ENCODE data around the gene HDAC10.

HDAC10 gene

DNA sequence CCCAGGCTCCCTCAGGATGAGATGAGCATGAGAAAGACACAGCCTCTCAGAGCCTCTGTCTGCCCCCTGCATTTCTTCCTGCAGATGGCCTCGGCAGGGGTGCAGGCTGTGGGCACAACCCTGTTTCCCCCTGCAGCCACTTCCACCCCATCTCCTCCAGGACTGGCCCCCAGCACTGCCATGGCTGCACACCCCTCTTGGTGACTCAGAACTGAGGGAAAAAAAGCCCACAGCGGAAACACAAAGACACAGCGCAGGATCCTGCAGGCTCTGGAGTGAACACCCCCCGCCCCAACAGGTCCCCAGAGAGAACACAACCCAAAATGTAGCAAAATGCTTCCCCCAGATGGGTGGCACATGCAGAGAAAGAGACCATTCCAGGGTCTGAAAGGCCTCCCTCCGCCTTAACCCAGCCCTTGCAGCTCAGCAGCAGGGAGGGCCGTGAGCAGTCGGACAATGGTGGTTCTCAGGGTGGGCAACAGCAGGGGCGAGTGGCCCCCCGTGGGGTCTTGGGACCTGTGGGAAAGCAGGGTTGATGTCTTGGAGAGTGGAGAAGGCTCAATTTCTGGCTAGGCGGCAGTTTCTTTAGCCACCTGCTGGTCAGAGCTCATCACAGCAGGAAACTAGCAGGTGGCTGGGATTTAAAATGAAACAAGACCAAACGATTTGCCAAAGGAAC lies 14.2 kb downstream of the HDAC10 start:
- DNase-seq (ENCODE audit: low spot score): no peak

DNA sequence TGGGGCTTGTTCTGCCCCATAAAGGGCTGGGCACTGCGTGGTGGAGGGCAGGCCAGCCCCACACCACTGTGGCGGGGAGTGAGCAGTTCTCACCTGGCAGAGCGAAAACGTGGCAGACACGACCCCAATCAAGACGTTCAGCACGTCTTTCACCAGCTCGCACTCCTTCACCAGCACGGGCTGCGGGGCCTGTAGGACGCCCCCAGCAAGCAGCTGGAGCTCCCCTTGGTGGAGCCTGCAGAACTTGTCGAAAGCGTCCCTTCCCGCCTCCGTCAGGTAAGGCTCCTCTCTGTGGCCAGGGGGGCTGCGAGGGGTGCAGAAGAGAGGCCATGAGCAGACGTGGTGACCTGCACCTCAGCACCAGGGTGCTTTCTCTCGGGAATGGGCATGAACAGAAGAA lies 17.8 kb downstream of the HDAC10 start:
- DNase-seq (ENCODE audit: low spot score): no peak

DNA sequence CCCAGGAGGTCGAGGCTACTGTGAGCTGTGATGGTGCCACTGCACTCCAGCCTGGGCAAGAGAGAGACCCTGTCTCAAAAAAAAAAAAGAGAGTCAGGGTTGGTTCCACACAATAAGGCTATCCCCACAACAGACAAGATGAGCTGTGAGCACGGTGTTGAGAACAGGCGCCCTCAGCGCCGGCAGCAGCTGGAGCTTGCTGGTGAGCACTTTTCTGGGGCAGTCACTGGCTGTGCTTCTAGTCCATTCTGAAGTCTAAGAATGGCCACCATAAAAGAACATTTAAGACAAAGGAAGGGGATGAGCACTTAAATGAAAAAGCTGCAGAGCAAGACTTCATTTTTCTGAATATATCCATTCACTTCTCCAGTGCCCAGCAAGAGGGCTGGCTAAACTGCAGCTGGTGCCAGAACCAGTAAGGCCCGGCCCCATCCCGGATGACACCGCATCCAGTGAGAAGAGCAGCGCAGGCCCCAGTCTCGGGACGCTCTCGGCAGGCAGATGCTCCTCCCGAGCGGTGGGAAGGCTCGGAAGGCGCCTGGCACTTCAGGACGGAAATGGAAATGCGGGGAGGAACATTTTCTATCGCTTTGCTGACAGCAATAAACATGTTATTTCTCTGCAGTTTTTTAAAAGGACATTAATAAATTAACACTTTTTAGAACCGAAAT lies 18.4 kb downstream of the HDAC10 start:
- DNase-seq (ENCODE audit: low spot score): no peak

DNA sequence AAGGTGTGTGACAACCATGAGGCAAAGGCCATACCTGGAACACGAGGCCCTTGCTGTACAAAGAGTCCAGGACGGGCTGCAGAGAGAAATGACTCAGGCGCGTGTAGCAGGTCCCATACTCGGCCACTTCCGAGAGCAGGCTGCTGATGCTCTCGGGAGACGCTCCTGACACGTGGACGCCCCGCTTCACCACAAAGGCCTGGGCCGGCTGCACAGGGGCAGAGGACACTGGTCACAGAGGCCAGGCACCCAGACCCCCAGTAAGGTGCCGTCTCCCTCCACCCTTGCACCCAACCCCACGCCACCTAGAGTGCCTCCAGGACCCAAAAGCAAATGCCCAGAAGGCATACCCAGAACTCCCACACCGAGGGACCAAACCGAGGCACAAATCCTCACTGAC lies 21.7 kb downstream of the HDAC10 start:
- DNase-seq (ENCODE audit: low spot score): no peak

DNA sequence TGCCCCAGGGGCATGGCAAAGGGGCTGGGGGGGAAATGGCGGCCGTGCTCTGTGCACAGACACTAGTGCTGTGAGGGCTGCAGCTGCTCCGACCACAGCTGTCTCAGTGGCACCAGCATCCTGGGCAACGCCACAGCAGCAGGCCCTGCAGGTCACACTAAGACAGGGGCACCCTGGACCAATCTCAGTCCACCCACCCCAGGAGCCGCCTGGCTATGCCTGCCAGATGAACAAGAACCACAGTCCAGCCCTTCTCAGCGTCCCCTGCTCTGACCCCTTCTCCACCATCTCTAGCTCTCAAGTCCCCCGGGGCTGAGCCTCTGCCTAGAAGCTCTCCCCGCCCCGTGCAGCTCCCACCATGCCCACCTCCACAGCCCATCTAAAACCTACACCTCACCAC lies 22.7 kb downstream of the HDAC10 start:
- DNase-seq (ENCODE audit: low spot score): no peak

DNA sequence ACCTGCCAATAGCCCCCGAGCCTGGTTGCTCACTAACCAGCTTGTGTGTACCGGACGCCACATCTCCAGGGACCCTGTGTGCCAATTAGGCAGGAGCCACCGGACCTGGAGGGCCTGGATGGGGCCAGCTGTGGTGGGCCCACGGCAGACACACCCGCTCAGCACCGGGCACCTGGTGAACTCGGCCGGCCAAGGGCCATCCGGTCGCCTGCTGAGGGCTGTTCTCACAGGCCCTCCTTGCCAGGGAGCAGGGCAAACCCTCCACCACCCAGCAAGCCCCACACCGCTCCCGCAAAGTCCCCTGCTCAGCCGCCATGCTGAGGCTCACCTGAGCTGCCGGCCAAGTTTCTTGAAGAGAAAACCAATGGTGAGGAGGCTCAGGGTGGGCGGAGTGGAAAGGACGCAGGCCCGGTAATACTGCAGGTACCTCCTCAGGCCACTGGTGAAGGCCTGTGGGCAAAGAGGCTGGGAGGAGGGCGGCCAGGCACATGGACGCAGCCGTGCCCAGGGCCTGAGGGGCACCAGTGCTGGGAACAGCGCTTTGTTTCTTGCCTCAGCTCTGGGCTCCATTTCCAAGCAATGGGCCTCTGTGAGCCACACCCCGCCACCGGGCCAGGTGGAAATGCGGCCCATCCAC lies 23.4 kb downstream of the HDAC10 start:
- no peak for DNase-seq (ENCODE audit: low spot score)

DNA sequence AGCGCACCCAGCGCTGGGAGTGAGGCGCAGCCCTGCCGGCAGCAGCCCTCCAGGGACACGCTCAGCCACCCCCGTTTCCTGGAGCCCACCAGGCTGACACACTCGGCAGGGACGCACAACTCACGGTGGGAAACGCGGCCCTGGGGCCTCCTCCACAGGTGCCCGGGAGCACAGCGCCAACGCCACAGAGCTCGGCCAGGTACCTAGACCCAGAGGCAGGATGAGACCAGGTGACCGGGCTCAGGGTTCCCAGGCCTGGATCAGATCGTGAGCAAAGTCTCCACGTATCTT lies 24.2 kb downstream of the HDAC10 start:
- DNase-seq (ENCODE audit: low spot score): no peak

DNA sequence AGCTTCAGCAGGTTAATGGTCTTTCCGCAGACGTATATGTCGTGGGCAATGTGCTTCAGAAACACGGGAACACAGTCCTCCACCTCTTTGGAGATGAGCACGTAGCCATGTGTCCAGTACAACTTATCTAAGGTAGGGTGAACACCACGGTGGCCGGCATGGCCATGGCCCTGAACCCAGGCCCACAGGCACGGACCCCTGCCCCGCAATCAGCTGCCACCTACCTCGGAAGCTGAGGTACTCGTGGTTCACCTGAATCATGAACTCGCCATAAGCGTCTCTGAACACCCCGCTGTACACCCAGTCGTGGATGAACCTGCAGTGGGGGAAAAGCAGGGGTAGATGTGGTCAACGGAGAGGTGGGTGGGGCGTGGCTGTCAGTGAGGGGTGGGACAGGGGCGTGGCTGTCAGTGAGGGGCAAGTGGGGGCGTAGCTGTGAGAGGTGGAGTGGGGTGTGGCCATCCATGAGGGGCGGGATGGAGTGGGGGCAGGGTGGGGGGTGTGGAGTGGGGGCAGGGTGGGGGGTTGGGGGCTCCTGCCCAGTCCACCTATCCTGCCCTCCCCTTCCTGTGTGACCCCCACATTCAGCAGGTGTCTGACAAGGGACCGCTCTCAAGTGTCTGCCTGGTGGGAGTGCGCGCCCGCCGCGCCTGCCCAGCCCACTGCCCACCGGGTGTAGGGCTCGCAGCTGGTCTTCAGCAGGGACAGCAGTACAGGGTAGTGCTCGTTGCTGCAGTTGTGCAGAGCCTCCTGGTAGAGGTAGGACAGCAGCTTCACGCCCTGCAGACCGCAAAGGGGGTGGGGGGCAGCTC lies 24.8 kb downstream of the HDAC10 start:
- DNase-seq (ENCODE audit: low spot score): no peak

DNA sequence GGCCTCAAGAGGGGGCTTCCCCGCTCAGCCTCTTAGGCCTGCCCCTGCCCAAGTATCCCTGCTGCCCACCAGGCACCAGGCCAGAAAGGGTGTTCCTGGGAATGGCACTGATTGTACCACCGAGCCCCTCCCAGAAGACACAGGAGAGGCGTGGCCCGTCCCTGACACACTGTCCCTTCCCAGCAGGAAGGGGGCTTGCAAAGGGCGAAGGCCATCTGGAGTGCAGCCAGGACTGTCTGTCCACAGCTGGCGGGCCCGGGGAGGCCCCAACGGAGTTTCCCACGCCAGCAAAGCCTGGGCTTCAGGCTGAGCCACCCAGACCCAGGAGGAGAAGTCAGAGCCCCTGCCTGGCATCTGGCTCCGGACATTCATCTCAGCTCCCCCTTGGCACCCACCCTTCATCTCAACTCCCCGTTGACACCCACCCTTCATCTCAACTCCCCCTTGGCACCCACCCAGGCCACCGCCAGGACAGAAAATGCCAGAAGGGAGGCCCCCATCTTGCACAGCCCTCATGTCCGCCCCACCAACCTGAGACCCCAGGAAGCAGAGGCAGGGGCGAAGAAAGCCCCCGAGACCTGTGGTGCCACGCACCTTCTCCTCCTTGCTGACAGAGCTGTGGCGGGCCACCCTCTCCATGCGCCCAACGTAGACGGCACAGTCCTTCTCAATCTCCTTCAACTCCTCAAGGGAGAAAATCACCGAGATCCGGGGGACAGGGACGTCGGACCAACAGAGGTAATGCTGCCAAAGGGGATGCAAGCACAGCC lies 25.7 kb downstream of the HDAC10 start:
- DNase-seq (ENCODE audit: low spot score): no peak

DNA sequence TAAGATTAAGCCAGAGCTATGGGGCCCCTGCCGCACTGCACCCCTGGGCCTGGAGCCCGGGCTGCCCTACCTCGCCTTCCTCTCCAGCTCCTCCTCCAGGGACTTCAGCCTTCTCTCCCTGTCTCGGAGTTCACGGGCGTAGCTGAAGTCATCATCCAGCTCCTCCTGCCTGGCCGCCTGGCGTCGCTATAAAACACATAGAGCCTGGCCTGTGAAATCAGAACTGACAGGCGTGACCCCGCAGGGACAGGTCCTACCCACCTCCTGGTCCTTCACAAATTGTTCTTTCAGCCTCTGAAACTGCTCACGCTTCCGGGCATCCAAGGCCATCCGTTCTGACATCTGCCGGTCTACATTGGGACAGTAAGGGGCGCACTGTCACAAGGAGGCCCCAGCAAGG lies 27.0 kb downstream of the HDAC10 start:
- no peak for DNase-seq (ENCODE audit: low spot score)

DNA sequence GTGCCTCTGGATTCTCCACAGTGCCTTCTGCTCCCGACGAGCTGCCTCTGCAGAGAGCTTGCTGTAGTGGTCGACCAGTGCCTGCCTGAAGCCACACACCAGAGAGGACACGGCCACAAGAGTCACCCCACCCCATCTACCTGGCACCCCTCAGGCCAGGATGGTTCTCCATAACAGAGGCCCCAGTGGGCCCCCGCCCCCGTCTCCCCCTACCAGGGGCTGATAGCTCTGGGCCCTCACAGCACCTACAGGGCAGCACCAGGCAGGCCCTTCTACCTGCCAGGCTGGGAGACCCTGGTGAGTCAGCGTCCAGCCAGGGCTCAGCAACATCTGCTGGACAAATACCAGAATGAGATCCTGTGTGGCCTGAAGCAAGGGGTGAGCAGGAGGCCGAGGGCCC lies 28.6 kb downstream of the HDAC10 start:
- DNase-seq (ENCODE audit: low spot score): no peak

DNA sequence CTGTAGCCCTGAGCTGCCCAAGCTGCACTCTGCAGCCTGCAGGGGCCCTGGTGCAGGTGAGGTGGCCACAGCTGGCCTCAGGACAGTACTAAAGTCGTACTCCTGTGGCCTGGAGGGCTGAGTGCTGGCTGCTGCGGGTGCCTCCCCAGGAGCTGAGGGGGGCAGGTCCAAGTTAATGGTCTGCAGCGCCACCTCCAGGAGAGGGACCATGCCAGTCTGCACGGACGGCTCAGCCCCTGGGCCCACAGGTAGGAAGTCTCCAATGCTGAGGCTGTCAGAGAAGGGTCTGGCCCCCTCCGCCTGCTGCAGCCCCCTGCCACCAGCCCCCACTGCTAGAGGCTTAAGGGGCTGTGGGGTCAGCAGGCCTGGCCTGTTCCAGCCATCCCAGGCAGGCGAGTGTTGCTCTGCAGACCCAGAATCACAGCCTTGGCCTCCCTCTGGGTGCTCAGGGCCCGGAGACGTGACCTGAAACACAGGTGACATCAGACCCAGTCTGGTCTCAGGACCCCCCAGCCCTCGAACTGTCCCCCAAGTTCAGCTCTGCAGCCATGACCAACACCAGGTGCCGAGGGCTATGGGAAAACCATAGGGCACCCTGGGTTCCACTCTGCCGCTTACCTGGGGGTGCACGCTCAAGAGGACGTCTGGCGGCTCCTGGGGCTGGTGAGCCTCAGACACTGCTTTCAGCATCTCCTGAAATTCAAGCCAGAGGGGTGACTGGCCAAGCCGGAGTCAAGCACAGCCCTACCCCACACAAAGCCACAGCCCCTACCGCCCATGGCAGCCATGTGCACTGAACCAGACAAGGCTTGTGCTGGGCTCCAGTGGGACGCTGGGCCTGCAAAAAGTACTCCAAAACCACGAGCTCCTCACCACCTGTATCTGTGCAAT lies 29.4 kb downstream of the HDAC10 start:
- DNase-seq (ENCODE audit: low spot score): no peak

DNA sequence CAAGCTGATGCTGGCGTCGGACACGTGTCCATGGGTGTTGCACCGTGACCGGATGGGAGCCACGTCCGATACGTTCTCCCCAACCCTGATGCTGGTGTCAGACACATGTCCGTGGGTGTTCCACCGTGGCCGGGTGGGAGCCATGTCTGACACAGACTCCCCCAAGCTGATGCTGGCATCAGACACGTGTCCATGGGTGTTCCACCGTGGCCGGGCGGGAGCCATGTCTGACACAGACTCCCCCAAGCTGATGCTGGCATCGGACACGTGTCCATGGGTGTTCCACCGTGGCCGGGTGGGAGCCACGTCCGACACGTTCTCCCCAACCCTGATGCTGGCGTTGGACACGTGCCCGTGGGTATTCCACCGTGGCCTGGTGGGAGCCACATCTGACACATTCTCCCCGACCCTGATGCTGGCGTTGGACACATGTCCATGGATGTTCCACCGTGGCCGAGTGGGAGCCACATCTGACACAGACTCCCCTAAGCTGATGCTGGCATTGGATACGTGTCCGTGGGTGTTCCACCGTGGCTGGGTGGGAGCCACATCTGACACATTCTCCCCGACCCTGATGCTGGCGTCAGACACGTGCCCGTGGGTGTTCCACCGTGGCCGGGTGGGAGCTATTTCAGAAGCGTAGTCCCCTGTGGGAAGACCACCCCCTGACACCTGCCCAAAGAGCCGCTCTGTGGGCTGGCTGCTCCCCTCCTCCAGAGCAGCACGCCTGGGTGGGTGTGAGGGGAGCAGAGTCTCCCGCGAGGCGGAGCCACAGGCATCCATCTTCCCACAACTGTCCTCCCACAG lies 30.3 kb downstream of the HDAC10 start:
- no peak for DNase-seq (ENCODE audit: low spot score)

DNA sequence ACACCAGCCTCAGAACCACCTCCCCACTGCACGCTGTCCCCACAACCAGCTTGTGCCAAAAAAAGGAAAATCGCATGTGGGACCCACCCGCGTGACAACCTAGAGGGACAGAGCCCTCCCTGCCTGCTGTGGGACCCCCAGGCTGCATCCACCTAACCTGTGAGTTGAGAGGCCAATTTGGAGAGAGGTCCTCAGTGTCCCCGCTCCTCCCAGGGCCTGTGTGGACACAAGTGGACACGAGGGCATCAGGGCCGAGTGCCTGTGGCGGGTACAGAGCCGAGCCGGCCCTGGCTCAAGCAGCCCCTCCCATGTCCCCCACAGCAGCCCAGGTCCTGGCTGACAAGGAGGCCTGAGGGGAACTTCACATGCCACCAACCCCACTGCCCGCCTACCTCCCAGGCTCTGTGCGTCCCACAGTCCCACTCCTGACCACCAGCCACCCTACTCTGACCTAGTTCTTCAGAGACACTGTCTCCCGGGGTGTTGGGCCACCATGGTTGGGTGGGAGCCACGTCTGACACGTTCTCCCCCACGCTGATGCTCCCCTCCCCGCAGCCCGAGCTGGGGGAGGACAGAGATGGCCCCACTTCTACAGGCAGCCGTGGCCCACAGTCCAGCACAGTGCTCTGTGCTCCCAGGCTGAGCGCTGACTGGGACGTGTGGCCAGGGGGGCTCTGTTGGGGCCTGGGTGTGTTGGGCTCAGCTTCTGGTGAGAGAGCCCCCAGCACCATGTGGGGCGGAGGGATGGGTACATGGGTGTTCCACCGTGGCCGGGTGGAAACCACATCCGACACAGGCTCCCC lies 31.1 kb downstream of the HDAC10 start:
- no peak for DNase-seq (ENCODE audit: low spot score)

DNA sequence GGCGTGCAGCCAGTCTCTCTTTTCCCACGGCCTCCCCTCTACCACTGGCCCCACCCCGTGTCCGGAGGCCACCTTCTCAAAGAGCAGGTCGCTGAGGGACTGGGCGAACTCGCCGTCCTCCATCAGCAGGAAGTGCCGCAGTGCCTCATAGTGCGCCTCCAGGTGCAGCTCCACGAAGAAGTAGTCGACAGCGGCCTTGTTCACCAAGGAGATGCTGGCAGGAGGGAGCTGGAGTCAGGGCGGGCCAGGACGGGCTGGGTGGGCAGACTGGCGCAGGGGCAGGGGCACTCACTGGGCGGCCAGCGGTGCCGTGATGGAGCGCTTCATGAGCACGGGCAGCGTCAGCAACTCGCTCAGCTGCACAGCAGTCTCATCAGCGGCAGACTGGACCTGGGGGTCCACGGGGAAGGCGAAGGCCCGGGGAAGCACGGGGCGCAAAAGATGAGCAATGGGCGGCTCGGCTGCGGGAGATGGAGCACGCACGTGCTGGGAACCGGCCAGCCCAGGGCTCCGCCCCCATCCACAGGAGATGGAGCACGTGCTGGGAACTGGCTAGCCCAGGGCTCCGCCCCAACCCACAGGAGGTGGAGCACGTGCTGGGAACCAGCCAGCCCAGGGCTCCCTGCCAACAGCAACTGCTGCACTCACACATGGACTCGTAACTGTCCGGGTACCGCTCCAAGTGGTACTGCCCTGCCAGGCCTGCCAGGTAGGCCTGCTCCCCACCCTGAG lies 31.9 kb downstream of the HDAC10 start:
- no peak for DNase-seq (ENCODE audit: low spot score)

DNA sequence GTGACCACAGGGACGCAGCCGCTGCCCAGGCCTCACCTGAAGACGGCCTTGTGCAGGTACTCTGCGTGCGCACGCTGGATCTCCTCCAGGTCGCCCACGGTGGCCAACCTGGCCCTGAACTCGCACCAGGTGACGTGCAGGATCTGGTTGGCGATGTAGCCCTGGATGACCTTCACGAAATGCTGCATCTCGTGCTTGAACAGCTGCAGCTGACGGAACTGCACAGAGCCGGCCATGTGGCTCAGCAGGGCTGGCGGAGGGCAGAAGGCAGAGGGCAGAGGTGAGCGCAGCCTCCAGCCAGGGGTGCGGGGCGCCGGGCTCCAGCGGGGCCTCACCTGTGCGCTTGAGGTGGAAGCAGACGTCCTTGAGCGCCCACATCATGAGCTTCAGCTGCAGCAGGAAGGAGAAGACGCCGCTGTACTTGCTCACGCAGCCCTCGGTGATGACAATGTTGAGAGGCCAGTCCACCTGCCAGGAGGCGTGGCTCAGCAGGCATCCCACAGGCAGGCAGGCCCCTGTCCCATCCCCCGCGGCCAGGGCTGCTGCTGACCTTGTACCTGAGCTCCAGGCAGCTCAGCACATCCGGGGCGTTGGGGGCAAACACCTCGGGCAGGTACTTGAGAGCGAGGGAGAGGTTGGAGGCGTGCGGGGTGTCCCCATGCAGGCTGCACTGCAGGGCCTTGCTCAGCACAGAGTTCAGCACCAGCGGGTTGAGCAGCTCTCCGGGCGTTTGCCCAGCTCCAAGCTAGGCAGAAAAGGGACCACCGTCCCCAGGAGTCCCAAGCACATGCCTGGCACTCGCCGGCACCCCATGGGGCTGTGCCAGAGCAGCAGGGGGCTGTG lies 32.7 kb downstream of the HDAC10 start:
- DNase-seq (ENCODE audit: low spot score): no peak

DNA sequence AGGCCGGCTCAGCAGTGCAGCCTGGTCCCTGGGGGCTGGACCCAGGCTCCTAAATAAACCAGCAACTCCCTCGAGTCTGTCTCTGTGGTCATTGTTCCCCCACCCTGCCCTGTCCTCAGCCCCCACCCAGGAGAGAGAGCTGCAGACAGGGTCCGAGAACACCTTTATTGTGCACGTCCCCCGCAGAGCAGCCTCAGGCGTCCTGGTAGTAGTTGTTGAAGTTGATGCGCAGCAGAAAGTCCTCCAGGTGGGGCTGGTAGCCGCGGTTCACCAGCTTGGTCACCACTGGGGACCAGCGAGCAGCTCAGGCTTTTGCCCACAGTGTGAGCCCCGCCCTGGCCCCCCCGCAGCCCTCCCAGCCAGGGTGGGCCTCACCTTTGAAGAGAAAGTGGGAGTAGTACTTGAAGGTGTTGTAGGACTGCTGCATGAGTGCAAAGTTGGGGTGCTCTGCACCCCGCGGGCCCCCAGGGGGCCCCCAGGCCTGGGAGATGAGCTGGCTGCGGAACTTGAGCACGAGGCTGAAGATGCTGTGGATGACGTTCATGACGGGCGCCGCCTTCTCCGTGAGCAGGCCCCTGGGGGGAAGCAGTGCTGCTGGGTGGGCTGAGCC lies 33.4 kb downstream of the HDAC10 start:
- DNase-seq (ENCODE audit: low spot score): no peak
